OCI-LY3 (cell line): ENCODE results near the gene RAP1B.
"Not testable (repeated sequence)": the region's sequence is repeated elsewhere in the genome, so short reads cannot be mapped to it uniquely, and the experiment has no call there.

ENCODE experiments used
- H2AFZ ChIP-seq: fragments of 200-600, 300-600 bp; shearing (Covaris generic); 2 replicates; pipeline ENCODE4 v1.6.0; 2014; ENCODE audit warnings: antibody characterized with exemption, low read depth, low read length
- H3K27ac ChIP-seq: fragments of 200-600, 300-600 bp; sonication (generic); 2 replicates; pipeline ENCODE4 v1.5.1; 2014; ENCODE audit warnings: mild to moderate bottlenecking, low read length, moderate library complexity, mixed read lengths
- H3K27me3 ChIP-seq: fragments of 200-600, 300-600 bp; sonication (generic); 2 replicates; pipeline ENCODE4 v1.6.1; 2014; ENCODE audit warnings: low read depth, low read length, mixed read lengths
- H3K36me3 ChIP-seq: fragments of 200-600, 300-600 bp; sonication (generic); replicated peaks from 2 replicates; pipeline ENCODE3; 2014; ENCODE audit warnings: low read depth, low read length, mixed read lengths
- H3K4me1 ChIP-seq: fragments of 300-600, 200-600 bp; sonication (generic); 2 replicates; pipeline ENCODE4 v1.6.1; 2014; ENCODE audit warnings: low read length, mixed read lengths
- H3K4me2 ChIP-seq: fragments of 200-600, 300-600 bp; sonication (generic); 2 replicates; pipeline ENCODE4 v1.6.1; 2014; ENCODE audit warnings: low read length, mixed read lengths
- H3K4me3 ChIP-seq: fragments of 300-600, 200-600 bp; sonication (generic); 2 replicates; pipeline ENCODE4 v1.5.1; 2014; ENCODE audit warnings: antibody characterized with exemption, mild to moderate bottlenecking, low read length, moderate library complexity
- H3K79me2 ChIP-seq: fragments of 300-600, 200-600 bp; shearing (Covaris generic); 2 replicates; pipeline ENCODE4 v1.6.1; 2014; ENCODE audit warnings: mild to moderate bottlenecking, low read length, mixed read lengths
- H3K9ac ChIP-seq: fragments of 300-600, 200-600 bp; shearing (Covaris generic); 2 replicates; pipeline ENCODE4 v1.6.0; 2014; ENCODE audit warnings: mild to moderate bottlenecking, low read length, moderate library complexity
- H3K9me3 ChIP-seq: fragments of 200-600, 300-600 bp; shearing (Covaris generic); 2 replicates; pipeline ENCODE4 v1.6.1; 2014; ENCODE audit warnings: low read length, mixed read lengths; ENCODE audit not compliant: insufficient read depth
- H4K20me1 ChIP-seq: fragments of 200-600, 300-600 bp; sonication (generic); 2 replicates; pipeline ENCODE4 v1.6.1; 2016; ENCODE audit warnings: low read length, mixed read lengths; ENCODE audit not compliant: insufficient read depth
- EZH2phosphoT487 ChIP-seq: fragments of 200-600 bp; shearing (Covaris generic); IDR thresholded peaks from 2 replicates; pipeline ENCODE4 v1.6.1; 2018; ENCODE audit warnings: antibody characterized with exemption, mixed run types, low read depth
- TF ChIP-seq, protein P1 (sequence below): fragments of 200-600, 300-600 bp; sonication (generic); IDR thresholded peaks from 2 replicates; pipeline ENCODE4 v1.5.1; 2014; ENCODE audit warnings: antibody characterized with exemption, low read length, low read depth

The RAP1B gene

DNA sequence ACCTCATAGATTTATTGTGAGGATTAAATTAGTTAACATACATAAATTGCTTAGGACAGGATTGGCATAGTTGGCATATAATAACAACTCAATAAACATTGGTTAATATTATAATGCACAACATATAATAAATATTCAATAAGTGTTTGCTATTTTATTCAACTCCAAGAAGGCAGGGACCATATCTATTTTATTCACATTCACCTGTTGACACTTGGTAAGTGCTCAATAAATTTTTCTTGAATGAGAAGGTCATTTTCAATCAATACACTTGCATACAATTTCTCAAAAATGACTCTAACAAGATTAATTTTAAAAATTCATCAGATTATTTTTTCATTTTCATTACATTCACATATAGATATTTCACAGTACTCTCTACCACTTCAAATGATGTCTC lies 63.7 kb downstream of the RAP1B start:
- no peaks in the 10 kb centered on the region for H3K79me2 ChIP-seq
- H3K36me3 ChIP-seq: no peaks in the 10 kb centered on the region
- no peak for TF ChIP-seq EZH2phosphoT487
- TF ChIP-seq, protein P1, sequence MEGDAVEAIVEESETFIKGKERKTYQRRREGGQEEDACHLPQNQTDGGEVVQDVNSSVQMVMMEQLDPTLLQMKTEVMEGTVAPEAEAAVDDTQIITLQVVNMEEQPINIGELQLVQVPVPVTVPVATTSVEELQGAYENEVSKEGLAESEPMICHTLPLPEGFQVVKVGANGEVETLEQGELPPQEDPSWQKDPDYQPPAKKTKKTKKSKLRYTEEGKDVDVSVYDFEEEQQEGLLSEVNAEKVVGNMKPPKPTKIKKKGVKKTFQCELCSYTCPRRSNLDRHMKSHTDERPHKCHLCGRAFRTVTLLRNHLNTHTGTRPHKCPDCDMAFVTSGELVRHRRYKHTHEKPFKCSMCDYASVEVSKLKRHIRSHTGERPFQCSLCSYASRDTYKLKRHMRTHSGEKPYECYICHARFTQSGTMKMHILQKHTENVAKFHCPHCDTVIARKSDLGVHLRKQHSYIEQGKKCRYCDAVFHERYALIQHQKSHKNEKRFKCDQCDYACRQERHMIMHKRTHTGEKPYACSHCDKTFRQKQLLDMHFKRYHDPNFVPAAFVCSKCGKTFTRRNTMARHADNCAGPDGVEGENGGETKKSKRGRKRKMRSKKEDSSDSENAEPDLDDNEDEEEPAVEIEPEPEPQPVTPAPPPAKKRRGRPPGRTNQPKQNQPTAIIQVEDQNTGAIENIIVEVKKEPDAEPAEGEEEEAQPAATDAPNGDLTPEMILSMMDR: no peak
- H3K27me3 ChIP-seq: no peaks in the 10 kb centered on the region
- no peaks in the 10 kb centered on the region for H3K4me1 ChIP-seq
- no peak overlapping the region for H2AFZ ChIP-seq
- no peaks in the 10 kb centered on the region for H3K9me3 ChIP-seq
- no peak overlapping the region for H3K9ac ChIP-seq
- H3K4me3 ChIP-seq: no peak overlapping the region
- no peak overlapping the region for H3K4me2 ChIP-seq
- no peak overlapping the region for H3K27ac ChIP-seq
- no peaks in the 10 kb centered on the region for H4K20me1 ChIP-seq

DNA sequence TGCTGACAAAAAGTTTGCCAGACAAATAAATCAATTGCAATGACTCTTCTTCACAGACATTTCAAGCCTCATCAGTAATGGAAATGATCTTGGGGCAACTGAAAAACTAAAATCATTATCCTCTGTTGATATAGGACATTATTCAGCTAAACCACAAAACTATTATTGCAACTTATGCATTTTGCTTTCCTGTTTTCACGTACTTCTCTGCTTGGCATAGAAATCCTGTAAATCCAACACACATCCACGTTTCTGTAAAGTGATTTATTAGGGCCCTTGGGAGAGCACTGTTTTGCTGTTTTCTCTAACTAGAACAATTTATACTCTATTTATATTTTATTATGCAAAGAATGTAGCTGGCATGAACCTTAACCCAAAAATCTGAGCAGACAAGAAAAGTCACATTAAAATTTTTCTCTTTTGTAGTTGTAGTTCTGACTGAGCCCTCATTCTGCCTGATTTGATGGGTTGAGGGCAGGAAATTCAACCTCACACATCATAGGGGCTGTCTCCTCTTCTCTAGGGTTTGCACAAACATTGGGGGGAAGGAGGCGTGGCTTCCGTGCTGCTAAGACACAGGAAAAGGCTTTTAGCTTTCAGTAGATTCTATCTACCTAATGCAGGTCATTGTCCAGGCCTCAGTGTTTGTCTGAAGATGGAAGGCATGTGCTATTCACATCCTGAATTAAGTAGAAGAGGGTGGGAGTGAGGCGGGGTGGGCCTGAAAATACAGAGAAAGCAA lies 64.6 kb downstream of the RAP1B start:
- H3K36me3 ChIP-seq: no peaks in the 10 kb centered on the region
- no peaks in the 10 kb centered on the region for H4K20me1 ChIP-seq
- H2AFZ ChIP-seq: no peak overlapping the region
- no peak overlapping the region for H3K4me3 ChIP-seq
- H3K27me3 ChIP-seq: no peaks in the 10 kb centered on the region
- no peaks in the 10 kb centered on the region for H3K4me1 ChIP-seq
- H3K9ac ChIP-seq: no peak overlapping the region
- no peaks in the 10 kb centered on the region for H3K9me3 ChIP-seq
- no peak overlapping the region for H3K4me2 ChIP-seq
- no peak for TF ChIP-seq EZH2phosphoT487
- TF ChIP-seq, protein P1: no peak
- H3K79me2 ChIP-seq: no peaks in the 10 kb centered on the region
- H3K27ac ChIP-seq: no peak overlapping the region

DNA sequence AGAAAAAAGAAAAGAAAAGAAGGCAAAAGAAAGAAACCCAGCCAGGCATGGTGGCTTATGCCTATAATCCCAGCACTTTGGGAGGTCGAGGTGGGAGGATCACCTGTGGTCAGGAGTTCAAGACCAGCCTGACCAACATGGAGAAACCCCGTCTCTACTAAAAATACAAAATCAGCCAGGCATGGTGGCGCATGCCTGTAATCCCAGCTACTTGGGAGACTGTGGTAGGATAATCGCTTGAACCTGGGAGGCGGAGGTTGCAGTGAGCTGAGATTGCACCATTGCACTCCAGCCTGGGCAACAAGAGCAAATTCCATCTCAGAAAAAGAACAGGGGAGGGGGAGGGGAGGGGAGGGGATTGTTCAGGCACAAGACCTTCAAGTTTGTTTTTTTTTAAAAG lies 66.2 kb downstream of the RAP1B start:
- not testable (repeated sequence) for H3K9me3 ChIP-seq, H3K27ac ChIP-seq, H2AFZ ChIP-seq, H3K9ac ChIP-seq, H3K36me3 ChIP-seq, H3K4me2 ChIP-seq, H3K79me2 ChIP-seq, H3K4me1 ChIP-seq, H4K20me1 ChIP-seq, H3K27me3 ChIP-seq, H3K4me3 ChIP-seq

DNA sequence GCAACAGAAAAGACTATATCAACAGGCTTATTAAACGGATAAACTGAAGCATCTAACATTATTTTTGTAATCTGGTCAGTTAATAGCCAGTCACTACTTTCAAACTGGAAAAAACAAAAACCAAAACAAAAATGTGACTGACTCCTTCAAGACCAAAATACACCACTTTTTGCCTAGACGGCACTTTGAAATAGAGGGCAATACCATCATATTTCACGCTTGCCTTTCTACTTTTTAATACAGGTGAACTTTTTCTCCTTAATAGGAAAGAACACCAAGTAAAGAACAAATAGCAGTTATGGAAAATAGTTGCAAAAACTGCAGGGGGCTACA lies 75.5 kb downstream of the RAP1B start:
- H3K79me2 ChIP-seq: peaks cover 30% of the 10 kb centered on the region
- peak overlapping the region; percentile 91 for H2AFZ ChIP-seq
- H3K27ac ChIP-seq: peak overlapping the region; percentile 33
- H3K4me2 ChIP-seq: peak overlapping the region; percentile 73
- H3K27me3 ChIP-seq: no peaks in the 10 kb centered on the region
- no peaks in the 10 kb centered on the region for H3K9me3 ChIP-seq
- peaks cover 17% of the 10 kb centered on the region for H3K36me3 ChIP-seq
- no peaks in the 10 kb centered on the region for H4K20me1 ChIP-seq
- peak overlapping the region; percentile 85 for H3K9ac ChIP-seq
- TF ChIP-seq EZH2phosphoT487: no peak
- TF ChIP-seq, protein P1: no peak
- H3K4me3 ChIP-seq: peak overlapping the region; percentile 89
- H3K4me1 ChIP-seq: peaks cover 27% of the 10 kb centered on the region
